ENCODE data around the gene PLCB1.

PLCB1 gene

DNA sequence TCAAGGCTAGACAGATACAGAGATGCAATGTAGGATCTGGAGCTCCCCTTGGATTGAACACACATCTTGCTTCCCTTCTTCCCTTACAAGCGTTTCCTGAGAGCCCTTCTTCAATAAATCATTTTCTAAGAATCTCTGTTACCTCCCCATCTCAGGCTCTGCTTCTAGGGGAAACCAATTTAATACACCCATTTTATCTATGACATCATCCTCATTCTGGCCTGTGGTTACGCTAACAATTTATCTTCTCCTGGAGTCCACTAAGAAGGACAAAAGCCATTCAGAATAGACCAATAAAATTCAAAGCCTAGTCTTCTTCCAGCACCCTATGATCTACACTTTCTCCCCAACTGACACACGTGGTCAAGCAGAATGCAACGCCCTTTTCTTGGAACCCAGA is 390.1 kb downstream of the PLCB1 start:
- no peaks in the 10 kb centered on the region for H3K27me3 ChIP-seq (ENCODE audit: insufficient read depth, low read length)
- H3K36me3 ChIP-seq (ENCODE audit: control insufficient read depth in 1 of 2, insufficient read depth in 2 of 2, low read length in 2 of 2): no peaks in the 10 kb centered on the region
- no peak overlapping the region for H2BK5ac ChIP-seq (ENCODE audit: low read depth, low read length, poor library complexity)
- no peak overlapping the region for H3K14ac ChIP-seq (ENCODE audit: low read length)
- no peaks in the 10 kb centered on the region for H3K79me1 ChIP-seq (ENCODE audit: low read length)
- H3K9me3 ChIP-seq (ENCODE audit: insufficient read depth, low read depth, low read length): no peaks in the 10 kb centered on the region
- no peak overlapping the region for H4K91ac ChIP-seq (ENCODE audit: low read depth, low read length)
- H2AFZ ChIP-seq (ENCODE audit: insufficient read depth, low read length, poor library complexity): no peak overlapping the region
- no peaks in the 10 kb centered on the region for H3K4me1 ChIP-seq (ENCODE audit: control insufficient read depth in 1 of 2, insufficient read depth in 2 of 2, low read length in 2 of 2)
- no peak overlapping the region for H3K4me2 ChIP-seq (ENCODE audit: low read length)
- H4K12ac ChIP-seq (ENCODE audit: low read depth, low read length): no peak overlapping the region
- H3K4ac ChIP-seq (ENCODE audit: low read depth, low read length): no peak overlapping the region
- no peak overlapping the region for H3K18ac ChIP-seq (ENCODE audit: low read length)
- H3K9ac ChIP-seq (ENCODE audit: low read length): no peak overlapping the region
- no peak overlapping the region for H2AK5ac ChIP-seq (ENCODE audit: low read length)
- H3K4me3 ChIP-seq (ENCODE audit: low read depth, low read length): no peak overlapping the region
- no CpG with 5 or more reads among the region's 4 CpGs for WGBS (ENCODE audit: extremely low coverage, insufficient coverage, insufficient read length)
- no peak overlapping the region for H2BK120ac ChIP-seq (ENCODE audit: insufficient read depth, low read length, poor library complexity)
- DNase-seq: no peak
- H4K8ac ChIP-seq (ENCODE audit: low read depth, low read length): no peak overlapping the region
- H2BK12ac ChIP-seq (ENCODE audit: low read length): no peak overlapping the region
- no peaks in the 10 kb centered on the region for H3K79me2 ChIP-seq (ENCODE audit: control insufficient read depth, insufficient read depth, low read length, poor library complexity)
- H3K23ac ChIP-seq (ENCODE audit: low read length): no peak overlapping the region
- H3K27ac ChIP-seq (ENCODE audit: low read depth, low read length): no peak overlapping the region

GRCh38 chr20:8523684-8524083 is 391.6 kb downstream of the PLCB1 start:
- Histone ChIP-seq H4K12ac (ENCODE audit: low read depth, low read length) (no peak overlapping the region), H3K4me3 (ENCODE audit: low read depth, low read length) (no peak overlapping the region), H3K23ac (ENCODE audit: low read length) (no peak overlapping the region), H4K91ac (ENCODE audit: low read depth, low read length) (no peak overlapping the region), H3K18ac (ENCODE audit: low read length) (no peak overlapping the region), H2BK12ac (ENCODE audit: low read length) (no peak overlapping the region), H3K27ac (ENCODE audit: low read depth, low read length) (no peak overlapping the region), H2BK120ac (ENCODE audit: insufficient read depth, low read length, poor library complexity) (no peak overlapping the region), H3K4me2 (ENCODE audit: low read length) (no peak overlapping the region), H2BK5ac (ENCODE audit: low read depth, low read length, poor library complexity) (no peak overlapping the region), H3K4ac (ENCODE audit: low read depth, low read length) (no peak overlapping the region), H3K36me3 (ENCODE audit: control insufficient read depth in 1 of 2, insufficient read depth in 2 of 2, low read length in 2 of 2) (no peaks in the 10 kb centered on the region), H3K79me2 (ENCODE audit: control insufficient read depth, insufficient read depth, low read length, poor library complexity) (no peaks in the 10 kb centered on the region), H3K79me1 (ENCODE audit: low read length) (no peaks in the 10 kb centered on the region), H3K4me1 (ENCODE audit: control insufficient read depth in 1 of 2, insufficient read depth in 2 of 2, low read length in 2 of 2) (no peaks in the 10 kb centered on the region), H4K8ac (ENCODE audit: low read depth, low read length) (no peak overlapping the region), H3K27me3 (ENCODE audit: insufficient read depth, low read length) (no peaks in the 10 kb centered on the region), H2AFZ (ENCODE audit: insufficient read depth, low read length, poor library complexity) (no peak overlapping the region), H3K9me3 (ENCODE audit: insufficient read depth, low read depth, low read length) (no peaks in the 10 kb centered on the region), H3K14ac (ENCODE audit: low read length) (no peak overlapping the region), H2AK5ac (ENCODE audit: low read length) (no peak overlapping the region), H3K9ac (ENCODE audit: low read length) (no peak overlapping the region)
- WGBS (ENCODE audit: extremely low coverage, insufficient coverage, insufficient read length): no CpG with 5 or more reads among the region's 5 CpGs
- DNase-seq: no peak

DNA sequence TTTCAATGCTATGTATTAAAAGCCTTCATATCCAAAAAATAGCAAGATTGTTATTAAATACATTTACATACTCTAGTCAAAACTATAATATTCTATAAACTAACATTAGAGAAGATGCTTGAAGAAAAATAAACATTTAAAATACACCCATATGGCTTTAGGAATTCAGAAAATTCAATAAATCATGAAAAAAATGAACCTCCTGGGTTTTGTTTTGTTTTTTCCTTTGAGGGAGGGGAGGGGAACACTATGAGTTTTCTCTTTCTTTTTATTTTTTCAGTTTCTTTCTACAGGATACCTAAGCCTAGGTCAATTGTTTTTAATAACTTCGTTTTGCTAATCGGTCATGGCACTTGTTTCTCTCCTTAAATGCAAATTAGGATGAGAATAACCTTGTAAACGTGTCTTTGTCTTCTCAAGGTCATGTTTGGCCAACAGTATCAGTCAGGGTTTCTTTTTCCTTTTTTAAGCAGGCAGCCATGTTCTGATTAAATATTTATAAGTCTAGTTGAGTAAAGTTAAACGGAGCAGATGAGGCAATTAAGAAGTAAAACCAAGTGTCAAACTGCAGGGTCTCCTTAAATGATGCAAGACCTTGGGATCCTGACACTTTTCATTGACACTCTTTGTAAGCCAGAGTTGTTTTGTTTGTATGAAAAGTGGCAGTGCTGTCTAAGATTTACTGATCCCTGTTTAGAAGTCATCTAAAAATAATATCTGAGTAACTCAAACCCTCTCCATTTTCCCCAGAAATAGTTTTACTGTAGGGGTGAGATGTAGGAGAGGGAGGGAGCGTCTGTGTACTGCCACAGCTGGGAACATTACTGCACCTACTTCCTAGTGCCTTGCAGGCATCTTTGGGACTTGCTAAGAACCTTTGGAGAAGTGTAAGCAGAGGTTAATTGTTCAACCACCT is 392.3 kb downstream of the PLCB1 start:
- Histone ChIP-seq H3K9ac (ENCODE audit: low read length) (no peak overlapping the region), H3K4me2 (ENCODE audit: low read length) (no peak overlapping the region), H2BK120ac (ENCODE audit: insufficient read depth, low read length, poor library complexity) (no peak overlapping the region), H2AK5ac (ENCODE audit: low read length) (no peak overlapping the region), H3K4ac (ENCODE audit: low read depth, low read length) (no peak overlapping the region), H3K9me3 (ENCODE audit: insufficient read depth, low read depth, low read length) (no peaks in the 10 kb centered on the region), H3K79me2 (ENCODE audit: control insufficient read depth, insufficient read depth, low read length, poor library complexity) (no peaks in the 10 kb centered on the region), H3K4me1 (ENCODE audit: control insufficient read depth in 1 of 2, insufficient read depth in 2 of 2, low read length in 2 of 2) (no peaks in the 10 kb centered on the region), H2BK5ac (ENCODE audit: low read depth, low read length, poor library complexity) (no peak overlapping the region), H3K23ac (ENCODE audit: low read length) (no peak overlapping the region), H3K79me1 (ENCODE audit: low read length) (no peaks in the 10 kb centered on the region), H3K27ac (ENCODE audit: low read depth, low read length) (no peak overlapping the region), H3K27me3 (ENCODE audit: insufficient read depth, low read length) (no peaks in the 10 kb centered on the region), H3K4me3 (ENCODE audit: low read depth, low read length) (no peak overlapping the region), H2AFZ (ENCODE audit: insufficient read depth, low read length, poor library complexity) (no peak overlapping the region), H2BK12ac (ENCODE audit: low read length) (no peak overlapping the region), H3K14ac (ENCODE audit: low read length) (no peak overlapping the region), H3K36me3 (ENCODE audit: control insufficient read depth in 1 of 2, insufficient read depth in 2 of 2, low read length in 2 of 2) (no peaks in the 10 kb centered on the region), H4K12ac (ENCODE audit: low read depth, low read length) (no peak overlapping the region), H4K8ac (ENCODE audit: low read depth, low read length) (no peak overlapping the region), H3K18ac (ENCODE audit: low read length) (no peak overlapping the region), H4K91ac (ENCODE audit: low read depth, low read length) (no peak overlapping the region)
- no CpG with 5 or more reads among the region's 5 CpGs for WGBS (ENCODE audit: extremely low coverage, insufficient coverage, insufficient read length)
- DNase-seq: no peak

DNA sequence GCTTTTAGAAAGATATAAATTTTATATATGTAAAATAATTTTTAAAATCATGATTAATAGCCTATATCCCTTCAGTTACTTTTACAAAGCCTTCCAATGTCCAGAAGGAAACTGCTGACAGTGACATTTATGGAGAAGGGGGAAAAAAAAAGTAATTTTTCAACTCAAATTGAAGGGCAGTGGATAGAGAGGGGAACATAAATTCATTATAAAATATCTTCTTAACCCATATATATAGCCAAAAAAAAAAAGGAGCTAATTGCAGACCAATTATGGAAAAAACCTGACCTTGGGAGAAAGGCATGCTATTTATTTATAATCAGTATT is 392.9 kb downstream of the PLCB1 start:
- no peak overlapping the region for H3K4me2 ChIP-seq (ENCODE audit: low read length)
- no peak overlapping the region for H3K4ac ChIP-seq (ENCODE audit: low read depth, low read length)
- no peak for DNase-seq
- H2BK12ac ChIP-seq (ENCODE audit: low read length): no peak overlapping the region
- no peak overlapping the region for H4K12ac ChIP-seq (ENCODE audit: low read depth, low read length)
- H2BK120ac ChIP-seq (ENCODE audit: insufficient read depth, low read length, poor library complexity): no peak overlapping the region
- no peaks in the 10 kb centered on the region for H3K9me3 ChIP-seq (ENCODE audit: insufficient read depth, low read depth, low read length)
- no peak overlapping the region for H3K23ac ChIP-seq (ENCODE audit: low read length)
- no peak overlapping the region for H3K4me3 ChIP-seq (ENCODE audit: low read depth, low read length)
- no peak overlapping the region for H2AFZ ChIP-seq (ENCODE audit: insufficient read depth, low read length, poor library complexity)
- H3K79me1 ChIP-seq (ENCODE audit: low read length): no peaks in the 10 kb centered on the region
- H2AK5ac ChIP-seq (ENCODE audit: low read length): no peak overlapping the region
- no peaks in the 10 kb centered on the region for H3K4me1 ChIP-seq (ENCODE audit: control insufficient read depth in 1 of 2, insufficient read depth in 2 of 2, low read length in 2 of 2)
- H3K27ac ChIP-seq (ENCODE audit: low read depth, low read length): no peak overlapping the region
- H3K9ac ChIP-seq (ENCODE audit: low read length): no peak overlapping the region
- no peaks in the 10 kb centered on the region for H3K27me3 ChIP-seq (ENCODE audit: insufficient read depth, low read length)
- H3K18ac ChIP-seq (ENCODE audit: low read length): no peak overlapping the region
- no peak overlapping the region for H2BK5ac ChIP-seq (ENCODE audit: low read depth, low read length, poor library complexity)
- H4K8ac ChIP-seq (ENCODE audit: low read depth, low read length): no peak overlapping the region
- H3K36me3 ChIP-seq (ENCODE audit: control insufficient read depth in 1 of 2, insufficient read depth in 2 of 2, low read length in 2 of 2): no peaks in the 10 kb centered on the region
- no peak overlapping the region for H4K91ac ChIP-seq (ENCODE audit: low read depth, low read length)
- H3K14ac ChIP-seq (ENCODE audit: low read length): no peak overlapping the region
- H3K79me2 ChIP-seq (ENCODE audit: control insufficient read depth, insufficient read depth, low read length, poor library complexity): no peaks in the 10 kb centered on the region

All from trophoblast cell (in vitro differentiated cells and primary cell).